Testis (tissue), 3 donors: ENCODE measurements around the gene GKN2. TPM values are rescaled to one million over a fixed set of nuclear protein-coding genes. Genes with fewer than 3 reads are reported as not detected.

Source experiments
- DNase-seq: peaks from one replicate; pipeline ENCODE4 v3.0.0-alpha.2; 2019
- H3K27ac ChIP-seq, 2 donors: fragments of 200-600 bp; sonication (generic); one replicate each; pipeline ENCODE4 v1.5.1; 2019
- H3K27me3 ChIP-seq: fragments of 200-600 bp; sonication (generic); one replicate; pipeline ENCODE4 v1.5.1; 2019
- H3K36me3 ChIP-seq: fragments of 200-600 bp; sonication (generic); one replicate; pipeline ENCODE4 v1.5.1; 2017; ENCODE audit warnings: low read depth; ENCODE audit errors: missing control alignments
- H3K4me1 ChIP-seq: fragments of 200-600 bp; sonication (generic); one replicate; pipeline ENCODE4 v1.5.1; 2019
- H3K4me3 ChIP-seq, 2 donors: fragments of 200-600 bp; sonication (generic); one replicate each; pipeline ENCODE4 v1.5.1; 2017 to 2019
- H3K9me3 ChIP-seq: fragments of 200-600 bp; sonication (generic); one replicate; pipeline ENCODE4 v1.5.1; 2017
- POLR2A ChIP-seq: fragments of 450-650 bp; IDR thresholded peaks from one replicate; pipeline ENCODE4 v1.6.1; 2017; ENCODE audit warnings: antibody characterized with exemption, mild to moderate bottlenecking, moderate library complexity
- WGBS, 2 donors: methylation state at CpG; one replicate each; pipeline ENCODE4 v1.1.5; 2018; 5-methylcytosine and 5-hydroxymethylcytosine counted together
- intact Hi-C: fragments of 100-400 bp; cut with DNase I; formaldehyde crosslinking; loops from one replicate; pipeline ENCODE4 v1.15.1; 2023; ENCODE audit warnings: low total_unique reads
- polyA plus RNA-seq: library from polyadenylated mRNA; stranded (reverse); fragments of 350-450 nt; fragmentation: Illumina TruSeq; extraction: RNeasy Lipid Tissue Mini Kit (QIAGEN cat#74804); gene quantifications from one replicate; pipeline ENCODE4 v1.2.3, GENCODE V29; 2014; ENCODE audit warnings: low read depth, low replicate concordance; ENCODE audit not compliant: insufficient read depth
- total RNA-seq, 2 donors: library from RNA; depleted of rRNA; stranded (reverse); fragments of >200 nt; gene quantifications; one replicate each; pipeline ENCODE4 v1.2.3, GENCODE V29; 2016
- TF ChIP-seq, protein P1 (sequence below), 3 experiments: fragments of 450-650 bp in 2 of 3; fragments of 200-600 bp in 1 of 3; sonication (generic) in 1 of 3; IDR thresholded peaks; one replicate each; pipeline ENCODE4 v1.5.1; 2016 to 2019; ENCODE audit warnings: antibody characterized with exemption in 3 of 3, mild to moderate bottlenecking in 2 of 3, moderate library complexity in 1 of 3

The GKN2 gene
- total and polyA plus RNA-seq, 3 donors from 2014 or later: not detected

DNA sequence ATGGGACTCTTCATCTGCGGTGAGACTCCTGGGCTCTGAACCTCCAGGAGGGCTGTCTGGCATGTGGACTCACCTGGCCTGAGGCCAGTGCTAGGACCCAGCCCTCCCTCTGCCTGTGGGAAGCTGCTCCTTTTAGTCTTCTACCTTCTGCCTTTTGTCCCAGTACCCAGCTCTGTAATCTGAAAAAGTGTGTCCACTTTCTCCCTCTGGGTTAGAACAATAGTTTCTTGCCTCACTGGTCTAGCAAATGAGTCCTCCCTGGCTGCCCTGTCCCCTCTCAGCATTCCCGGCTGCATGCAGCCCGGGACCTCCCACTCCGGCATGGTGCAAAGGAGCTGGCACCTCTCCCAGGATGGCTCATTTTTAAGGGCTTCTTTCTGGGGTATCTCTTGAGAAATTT is 25.9 kb downstream of the GKN2 start:
- Histone ChIP-seq H3K9me3 (no peaks in the 10 kb centered on the region), H3K4me3 (no peak overlapping the region), H3K27ac (no peak overlapping the region), H3K27me3 (no peaks in the 10 kb centered on the region), H3K36me3 (no peaks in the 10 kb centered on the region), H3K4me1 (no peaks in the 10 kb centered on the region)
- TF ChIP-seq POLR2A: no peak
- TF ChIP-seq, protein P1, sequence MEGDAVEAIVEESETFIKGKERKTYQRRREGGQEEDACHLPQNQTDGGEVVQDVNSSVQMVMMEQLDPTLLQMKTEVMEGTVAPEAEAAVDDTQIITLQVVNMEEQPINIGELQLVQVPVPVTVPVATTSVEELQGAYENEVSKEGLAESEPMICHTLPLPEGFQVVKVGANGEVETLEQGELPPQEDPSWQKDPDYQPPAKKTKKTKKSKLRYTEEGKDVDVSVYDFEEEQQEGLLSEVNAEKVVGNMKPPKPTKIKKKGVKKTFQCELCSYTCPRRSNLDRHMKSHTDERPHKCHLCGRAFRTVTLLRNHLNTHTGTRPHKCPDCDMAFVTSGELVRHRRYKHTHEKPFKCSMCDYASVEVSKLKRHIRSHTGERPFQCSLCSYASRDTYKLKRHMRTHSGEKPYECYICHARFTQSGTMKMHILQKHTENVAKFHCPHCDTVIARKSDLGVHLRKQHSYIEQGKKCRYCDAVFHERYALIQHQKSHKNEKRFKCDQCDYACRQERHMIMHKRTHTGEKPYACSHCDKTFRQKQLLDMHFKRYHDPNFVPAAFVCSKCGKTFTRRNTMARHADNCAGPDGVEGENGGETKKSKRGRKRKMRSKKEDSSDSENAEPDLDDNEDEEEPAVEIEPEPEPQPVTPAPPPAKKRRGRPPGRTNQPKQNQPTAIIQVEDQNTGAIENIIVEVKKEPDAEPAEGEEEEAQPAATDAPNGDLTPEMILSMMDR (IDR thresholded peaks at IDR 0.05): no peak
- DNase-seq: no peak
- intact Hi-C loops: no loop called here
- WGBS, 2 donors: 71% methylated on average over 4 of the region's 4 CpGs

DNA sequence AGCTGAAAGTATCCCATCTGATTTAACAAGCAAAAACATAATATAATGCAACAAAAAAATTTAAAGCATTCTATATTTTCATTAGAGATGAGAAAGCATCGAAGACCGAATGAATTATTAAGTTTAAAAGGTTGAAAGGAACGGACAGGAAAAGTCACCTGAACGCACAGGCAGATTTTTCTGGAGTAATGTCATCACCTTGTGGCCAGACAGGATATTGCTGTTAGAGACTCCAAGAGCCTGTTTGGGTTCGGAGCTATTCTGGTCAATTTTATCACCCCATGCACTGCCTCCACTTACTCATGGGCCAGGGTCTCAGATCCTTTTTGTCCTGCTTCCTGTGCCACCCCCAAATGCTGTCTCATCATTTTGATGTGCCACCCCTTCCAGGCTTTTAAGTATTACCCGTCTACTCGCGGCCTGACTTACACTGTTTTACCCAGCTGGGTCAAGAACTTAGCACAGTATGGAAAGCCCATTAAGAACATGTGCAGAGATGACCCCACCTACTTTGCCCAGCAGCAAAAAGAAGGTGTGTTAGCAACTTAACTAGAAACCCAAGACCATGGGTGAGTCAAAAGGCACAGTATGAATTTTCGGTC is 27.3 kb downstream of the GKN2 start:
- DNase-seq: peak; percentile 51

DNA sequence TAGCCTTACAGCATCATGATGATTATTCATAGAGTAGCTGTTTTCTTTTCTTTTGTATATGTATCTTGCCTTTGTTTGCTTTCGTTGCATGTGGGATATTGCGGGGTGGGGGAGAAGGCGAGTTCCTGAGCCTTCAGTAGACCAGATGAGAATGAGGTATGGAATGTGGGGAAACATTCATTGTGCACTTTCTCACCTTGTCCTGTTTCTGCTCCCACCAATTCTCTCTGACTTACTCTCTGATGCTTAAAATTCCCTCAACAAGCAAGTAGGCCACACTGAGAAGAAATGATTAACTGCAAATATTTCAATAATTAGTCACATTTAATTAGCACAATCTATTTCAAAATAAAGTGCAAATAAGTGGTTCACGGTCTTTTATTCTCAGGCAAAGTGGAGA is 31.0 kb downstream of the GKN2 start:
- H3K36me3 ChIP-seq: no peaks in the 10 kb centered on the region
- DNase-seq: no peak
- H3K27me3 ChIP-seq: no peaks in the 10 kb centered on the region
- H3K9me3 ChIP-seq: no peaks in the 10 kb centered on the region
- no peak overlapping the region for H3K4me3 ChIP-seq
- intact Hi-C loops: no loop called here
- H3K27ac ChIP-seq: no peak overlapping the region
- H3K4me1 ChIP-seq: no peaks in the 10 kb centered on the region
- 93 to 95% methylated on average over 4 of the region's 4 CpGs for WGBS, 2 donors
- no peak for TF ChIP-seq POLR2A
- TF ChIP-seq, protein P1 (IDR thresholded peaks at IDR 0.05): no peak

More for the DNA sequence above, 27.3 kb downstream of the GKN2 start:
- no peak overlapping the region for H3K27ac ChIP-seq
- H3K4me1 ChIP-seq: no peaks in the 10 kb centered on the region
- no peaks in the 10 kb centered on the region for H3K9me3 ChIP-seq
- no peaks in the 10 kb centered on the region for H3K36me3 ChIP-seq
- intact Hi-C loops: no loop called here
- WGBS, 2 donors: 57 to 62% methylated on average over 9 of the region's 9 CpGs
- no peak for TF ChIP-seq POLR2A
- TF ChIP-seq, protein P1 (IDR thresholded peaks at IDR 0.05): peak; percentile 66 to 90 (median 82)
- H3K27me3 ChIP-seq: no peaks in the 10 kb centered on the region
- H3K4me3 ChIP-seq: no peak overlapping the region

DNA sequence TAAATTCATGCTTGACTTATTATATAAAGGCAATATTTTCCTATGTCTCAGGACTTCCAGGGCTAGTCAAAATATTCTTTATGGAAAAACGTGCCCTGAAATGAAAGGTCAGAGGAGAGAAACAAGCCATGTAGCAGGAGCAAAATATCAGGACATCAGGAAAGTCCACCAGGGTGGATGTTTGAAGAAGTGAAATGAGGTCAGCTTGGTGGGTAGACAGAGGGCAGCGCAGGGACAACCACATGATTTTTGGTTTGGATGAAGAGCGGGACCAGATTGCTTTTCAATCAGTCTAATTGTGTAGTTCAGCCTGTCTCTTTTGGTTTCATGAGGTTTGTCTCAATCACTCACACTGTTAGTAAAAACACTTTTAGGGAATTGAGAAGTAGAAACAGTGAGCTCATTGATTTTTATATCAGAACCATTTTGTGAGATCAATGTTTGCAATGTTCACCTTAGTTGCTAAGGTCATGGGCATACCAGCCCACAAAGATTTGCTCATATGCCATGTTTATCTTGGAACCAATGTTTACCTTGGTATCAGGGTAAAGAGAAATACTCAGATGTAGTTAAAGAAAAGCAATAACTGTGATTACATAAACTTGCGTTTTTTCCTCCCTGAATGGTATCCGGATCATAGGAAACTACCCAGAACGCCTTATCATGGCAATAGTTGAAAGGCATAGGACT is 32.1 kb downstream of the GKN2 start:
- no peak for DNase-seq
- no peak overlapping the region for H3K27ac ChIP-seq
- no peaks in the 10 kb centered on the region for H3K36me3 ChIP-seq
- no peak overlapping the region for H3K4me3 ChIP-seq
- TF ChIP-seq, protein P1 (IDR thresholded peaks at IDR 0.05): no peak
- TF ChIP-seq POLR2A: no peak
- intact Hi-C loops: no loop called here
- no peaks in the 10 kb centered on the region for H3K9me3 ChIP-seq
- H3K27me3 ChIP-seq: no peaks in the 10 kb centered on the region
- WGBS, 2 donors: 88 to 92% methylated on average over 6 of the region's 6 CpGs
- no peaks in the 10 kb centered on the region for H3K4me1 ChIP-seq
